H7 (cell line): ENCODE measurements around the gene CDH23. TPM values are rescaled to one million over a fixed set of nuclear protein-coding genes. Genes with fewer than 3 reads are reported as not detected.
A peak's percentile ranks its signal among the peaks of the same experiment; 100 is the strongest.
"Not testable (repeated sequence)": the region's sequence is repeated elsewhere in the genome, so short reads cannot be mapped to it uniquely, and the experiment has no call there.

Experiments used
- DNase-seq: peaks from one replicate; pipeline ENCODE4 v3.0.0; 2012
- H3K27me3 ChIP-seq: 2 replicates; pipeline ENCODE4 v1.6.0; 2011; ENCODE audit warnings: mild to moderate bottlenecking, low read length; ENCODE audit not compliant: control insufficient read depth, insufficient read depth
- H3K36me3 ChIP-seq: replicated peaks from 2 replicates; pipeline ENCODE4 v1.5.1; 2011; ENCODE audit warnings: low read length; ENCODE audit not compliant: control insufficient read depth, insufficient read depth
- H3K4me3 ChIP-seq: 2 replicates; pipeline ENCODE4 v1.5.1; 2011; ENCODE audit warnings: low read depth, mild to moderate bottlenecking, control low read depth, low read length, moderate library complexity; ENCODE audit not compliant: insufficient read depth
- total RNA-seq: library from RNA; depleted of rRNA; stranded (reverse); fragments of >200 nt; shearing (Covaris generic); gene quantifications from 2 replicates; pipeline ENCODE4 v1.2.3, GENCODE V29; 2014

Gene CDH23
- total RNA-seq, 1 experiment from 2014 or later = 4.5 TPM

DNA sequence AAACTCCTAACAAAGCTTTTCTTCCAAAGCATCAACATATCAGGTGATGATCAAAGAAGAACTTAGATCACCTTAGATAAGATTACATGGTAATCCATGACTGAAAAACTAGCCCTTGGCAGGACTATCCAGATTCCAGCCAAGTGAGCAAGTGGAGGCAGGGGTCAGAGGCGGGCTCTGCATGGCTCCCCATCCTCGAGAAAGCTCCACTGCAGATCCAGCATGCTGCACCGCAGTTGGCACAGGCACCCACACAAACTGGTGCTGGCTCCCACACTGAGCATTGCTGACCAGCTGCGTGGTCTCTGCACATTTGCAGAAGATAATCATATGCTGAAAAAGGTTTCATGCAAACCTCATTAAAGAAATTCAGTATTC, 444.2 kb downstream of the CDH23 start:
- H3K4me3 ChIP-seq = no peak overlapping the region
- H3K27me3 ChIP-seq = no peaks in the 10 kb centered on the region
- no peaks in the 10 kb centered on the region for H3K36me3 ChIP-seq
- DNase-seq = no peak

DNA sequence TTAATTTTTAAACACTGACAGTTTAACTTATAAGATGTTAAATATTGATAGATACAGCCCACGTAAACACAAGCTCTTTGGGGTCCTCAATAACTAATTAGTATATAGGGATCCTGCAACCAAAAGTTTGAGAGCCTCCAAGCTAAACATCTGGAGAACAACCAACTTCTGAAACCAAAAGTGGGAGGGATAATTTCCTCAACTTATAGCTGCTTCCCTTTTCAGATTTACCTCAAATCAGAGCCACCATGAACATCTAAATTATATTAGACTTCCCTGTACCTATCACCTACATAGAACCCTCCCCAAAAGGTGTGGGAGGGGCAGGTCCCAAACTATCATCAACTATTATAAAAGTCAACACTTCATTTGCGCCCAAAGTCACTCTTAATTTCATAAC, 445.7 kb downstream of the CDH23 start:
- H3K4me3 ChIP-seq = no peak overlapping the region
- H3K27me3 ChIP-seq = no peaks in the 10 kb centered on the region
- no peaks in the 10 kb centered on the region for H3K36me3 ChIP-seq
- DNase-seq = no peak

DNA sequence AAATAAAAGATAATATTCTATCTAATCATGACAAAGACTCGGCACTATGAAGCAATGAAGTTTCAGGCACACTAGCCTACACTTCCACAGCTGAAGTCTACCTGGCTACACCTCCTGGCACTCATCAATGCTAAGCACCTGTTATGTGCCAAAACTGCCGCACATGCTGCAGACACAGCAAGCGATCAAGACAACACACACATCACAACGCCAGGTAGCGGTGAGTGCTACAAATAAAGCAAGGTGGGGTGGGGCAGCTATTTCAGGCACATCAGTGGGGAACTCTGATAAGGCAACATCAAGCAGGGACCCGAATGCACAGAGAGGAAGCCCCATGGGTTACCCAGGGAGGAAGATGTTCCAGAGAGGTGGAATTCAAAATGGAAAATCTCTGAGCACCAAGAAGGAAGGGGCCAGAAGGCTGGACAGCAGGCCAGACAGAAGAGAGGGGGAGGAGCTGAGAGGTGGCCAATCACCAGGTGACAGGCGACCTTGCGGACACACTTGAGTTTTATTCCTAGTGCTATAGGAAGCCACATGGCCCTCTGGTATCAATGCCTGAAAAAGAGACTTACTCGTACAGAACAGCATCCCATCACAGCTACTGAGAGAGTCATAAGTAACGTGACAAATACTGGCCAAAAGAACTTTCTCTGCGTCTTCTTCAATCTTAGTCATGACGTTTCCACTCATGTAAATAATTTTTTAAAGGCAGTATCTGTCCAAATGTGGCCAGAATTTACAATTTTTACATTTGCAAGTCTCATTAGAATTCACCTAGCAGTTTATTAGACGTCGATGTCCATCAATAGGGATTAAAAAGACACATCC, 446.4 kb downstream of the CDH23 start:
- Histone ChIP-seq H3K36me3 (no peaks in the 10 kb centered on the region), H3K27me3 (no peaks in the 10 kb centered on the region), H3K4me3 (no peak overlapping the region)
- no peak for DNase-seq

DNA sequence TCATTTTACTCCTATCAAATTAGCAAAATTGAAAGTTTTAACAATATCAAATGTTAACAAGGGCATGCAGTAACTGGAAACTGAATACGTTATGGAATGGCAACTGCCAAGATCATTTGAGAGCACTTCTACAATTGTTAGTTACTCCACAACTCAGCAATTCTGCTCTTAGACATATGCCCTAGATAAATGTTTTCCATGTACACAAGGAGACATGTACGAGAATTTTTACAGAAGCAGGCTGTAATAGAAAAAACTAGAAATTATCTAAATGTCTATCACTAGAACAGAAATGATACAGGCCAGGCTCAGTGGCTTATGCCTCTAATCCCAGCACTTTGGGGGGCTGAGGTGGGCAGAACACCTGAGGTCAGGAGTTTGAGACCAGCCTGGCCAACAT, 447.4 kb downstream of the CDH23 start:
- DNase-seq = no peak
- no peak overlapping the region for H3K4me3 ChIP-seq
- no peaks in the 10 kb centered on the region for H3K36me3 ChIP-seq
- H3K27me3 ChIP-seq = no peaks in the 10 kb centered on the region

DNA sequence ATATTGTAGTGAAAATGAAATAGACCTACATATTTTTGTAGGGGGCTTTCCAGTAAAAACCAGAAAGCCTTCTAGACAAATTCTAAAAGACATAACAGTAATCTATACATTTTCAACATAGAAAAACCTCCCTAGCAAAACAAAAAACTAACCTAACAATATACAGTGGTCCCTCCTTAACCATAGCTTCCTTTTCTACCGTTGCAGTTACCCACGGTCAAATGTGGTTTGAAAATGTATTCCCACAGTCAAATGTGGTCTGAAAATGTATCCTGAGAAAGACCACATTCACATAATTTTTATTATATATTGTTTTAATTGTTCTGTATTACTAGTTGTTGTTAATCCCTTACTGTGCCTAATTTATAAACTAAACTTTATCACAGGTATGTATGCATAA, 448.0 kb downstream of the CDH23 start:
- Histone ChIP-seq H3K27me3 (no peaks in the 10 kb centered on the region), H3K36me3 (no peaks in the 10 kb centered on the region), H3K4me3 (no peak overlapping the region)
- no peak for DNase-seq

DNA sequence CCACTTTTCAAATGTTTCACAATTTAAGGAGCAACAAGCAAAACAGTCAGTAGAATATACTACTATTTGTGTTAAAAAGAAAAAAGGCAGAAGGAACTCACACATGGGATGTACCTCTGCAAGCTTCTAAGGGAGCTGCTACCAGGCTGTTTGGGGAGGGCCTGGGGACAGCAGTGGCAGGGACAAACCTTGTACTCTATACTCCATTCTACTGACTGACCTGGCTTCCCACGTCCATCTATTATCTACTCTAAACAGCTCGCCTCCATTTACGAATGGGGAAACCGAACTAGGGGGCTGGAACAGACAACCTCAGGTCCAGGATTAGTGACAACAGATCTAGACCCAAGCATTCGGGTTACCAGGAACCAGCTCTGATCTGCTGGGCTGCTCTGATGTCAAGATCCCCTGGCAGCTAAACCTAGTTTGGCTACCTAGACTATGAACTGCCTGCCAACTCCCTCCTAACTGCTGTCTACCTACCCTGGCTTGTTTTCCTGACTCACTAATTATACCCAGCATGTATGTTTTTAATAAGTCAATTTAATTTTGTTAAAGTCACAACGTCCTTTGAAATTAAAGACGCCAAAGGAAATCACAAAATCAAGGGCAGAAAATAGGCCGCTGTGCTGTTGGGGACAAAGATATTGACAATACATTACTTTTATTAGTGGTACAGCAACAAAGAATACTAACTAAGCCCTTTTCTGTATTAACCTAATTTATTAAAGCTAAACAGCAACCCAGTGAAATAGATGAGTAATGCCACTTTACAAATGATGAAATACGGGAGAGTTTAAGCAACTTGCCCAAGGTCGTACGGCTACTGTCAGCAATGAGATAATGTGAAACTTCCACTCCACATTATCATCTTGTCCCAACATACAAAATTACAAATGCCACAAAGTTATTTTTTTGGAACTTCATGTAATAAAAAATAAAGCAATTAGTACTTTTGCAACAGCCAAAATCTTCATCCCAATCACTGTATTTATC, 449.0 kb downstream of the CDH23 start:
- Histone ChIP-seq H3K36me3 (no peaks in the 10 kb centered on the region), H3K27me3 (no peaks in the 10 kb centered on the region), H3K4me3 (no peak overlapping the region)
- DNase-seq = no peak

DNA sequence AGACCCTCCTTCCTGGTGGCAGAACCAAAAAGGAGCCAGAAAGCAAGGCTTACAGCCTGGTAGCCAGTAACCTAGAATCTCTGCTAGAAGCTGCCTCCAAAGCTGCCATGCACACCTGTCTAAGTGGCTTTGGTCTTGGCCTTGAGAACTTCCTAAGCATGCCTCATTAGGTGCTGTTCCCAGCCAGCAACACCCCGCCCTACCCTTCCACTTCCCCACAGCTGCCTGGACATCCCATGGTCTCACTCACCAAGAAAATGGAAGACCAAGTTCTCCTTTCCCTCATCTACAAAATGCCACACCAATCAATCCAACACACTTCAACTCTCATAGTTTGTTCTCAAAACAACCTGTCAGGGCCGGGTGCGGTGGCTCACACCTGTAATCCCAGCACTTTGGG, 450.1 kb downstream of the CDH23 start:
- no peak for DNase-seq
- Histone ChIP-seq H3K27me3 (no peaks in the 10 kb centered on the region), H3K4me3 (no peak overlapping the region), H3K36me3 (no peaks in the 10 kb centered on the region)

DNA sequence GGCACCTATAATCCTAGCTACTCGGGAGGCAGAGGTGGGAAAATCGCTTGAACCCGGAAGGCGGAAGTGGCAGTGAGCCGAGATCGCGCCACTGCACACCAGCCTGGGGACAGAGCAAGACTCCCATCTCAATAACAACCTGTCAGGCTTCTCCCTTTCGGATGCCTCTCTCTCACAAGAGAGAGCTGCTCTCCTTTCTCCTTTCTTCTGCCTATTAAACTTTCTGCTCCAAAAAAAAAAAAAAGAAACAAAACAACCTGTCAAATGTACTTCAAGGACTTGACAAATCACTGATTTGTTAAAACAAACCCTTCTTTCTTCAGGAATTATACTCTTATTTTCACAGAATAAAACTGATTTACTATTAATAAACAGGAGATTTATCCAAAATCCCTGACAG, 450.7 kb downstream of the CDH23 start:
- Histone ChIP-seq H3K27me3 (no peaks in the 10 kb centered on the region), H3K4me3 (no peak overlapping the region), H3K36me3 (no peaks in the 10 kb centered on the region)
- no peak for DNase-seq

DNA sequence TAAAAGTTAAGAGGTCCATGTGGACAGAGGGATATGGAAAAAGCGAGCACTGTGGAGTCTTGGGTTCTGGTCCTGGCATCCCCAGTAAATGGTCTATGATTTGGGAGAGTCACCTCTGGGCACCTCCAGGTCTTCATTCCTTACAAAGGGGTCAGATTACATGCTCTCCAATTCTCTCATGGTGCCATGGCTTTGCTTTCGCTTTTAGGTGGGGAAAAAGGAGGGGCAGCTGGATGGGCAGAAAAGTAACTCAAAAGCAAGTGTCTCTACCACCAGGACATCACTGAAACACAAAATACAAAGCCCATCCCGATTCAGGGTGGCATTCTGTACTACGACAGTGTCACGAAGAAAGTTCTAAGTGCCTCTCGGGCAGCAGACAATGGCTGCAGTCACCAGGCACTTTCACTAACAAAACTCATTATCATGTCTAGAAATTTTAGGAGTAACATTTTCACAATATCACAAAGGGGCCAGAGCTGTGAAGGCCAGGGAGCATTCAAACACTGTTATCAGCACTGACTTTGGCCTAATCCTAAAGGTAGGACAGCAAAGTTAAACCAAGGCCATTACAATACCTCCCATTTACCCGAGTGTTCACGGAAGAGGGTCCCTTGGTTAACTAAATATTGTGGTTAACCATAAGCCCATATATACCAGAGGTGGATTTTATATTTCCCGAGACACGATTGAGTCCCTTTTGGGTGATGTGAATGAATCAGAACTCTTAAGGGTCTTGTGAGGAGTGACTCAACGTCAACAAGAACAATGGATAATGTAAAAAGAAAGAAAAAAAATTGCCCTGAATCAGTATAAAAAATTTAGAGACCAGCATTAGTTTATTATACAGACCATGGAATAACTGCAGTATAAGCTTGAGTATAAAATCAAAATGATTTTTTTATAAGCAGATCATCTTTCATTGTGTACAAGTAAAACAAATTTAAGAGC, 451.9 kb downstream of the CDH23 start:
- Histone ChIP-seq H3K27me3 (no peaks in the 10 kb centered on the region), H3K36me3 (no peaks in the 10 kb centered on the region), H3K4me3 (no peak overlapping the region)
- no peak for DNase-seq

DNA sequence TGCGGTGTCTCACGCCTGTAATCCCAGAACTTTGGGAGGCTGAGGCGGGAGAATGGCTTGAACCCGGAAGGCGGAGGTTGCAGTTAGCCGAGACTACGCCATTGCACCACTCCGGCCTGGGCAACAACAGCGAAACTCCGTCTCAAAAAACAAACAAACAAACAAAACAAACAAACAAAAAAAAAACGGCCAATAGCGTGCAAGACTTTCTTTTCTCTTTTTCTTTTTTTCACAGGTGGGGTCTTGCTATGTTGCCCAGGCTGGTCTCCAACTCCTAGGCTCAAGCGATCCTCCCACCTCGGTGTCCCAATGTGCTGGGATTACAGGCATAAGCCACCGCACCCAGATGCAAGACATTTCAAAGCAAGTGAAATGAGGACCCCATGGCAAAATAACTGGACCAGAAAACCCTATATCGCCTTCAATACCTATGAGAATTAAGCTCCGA, 452.8 kb downstream of the CDH23 start:
- no peak overlapping the region for H3K4me3 ChIP-seq
- no peaks in the 10 kb centered on the region for H3K27me3 ChIP-seq
- no peaks in the 10 kb centered on the region for H3K36me3 ChIP-seq
- DNase-seq = no peak

DNA sequence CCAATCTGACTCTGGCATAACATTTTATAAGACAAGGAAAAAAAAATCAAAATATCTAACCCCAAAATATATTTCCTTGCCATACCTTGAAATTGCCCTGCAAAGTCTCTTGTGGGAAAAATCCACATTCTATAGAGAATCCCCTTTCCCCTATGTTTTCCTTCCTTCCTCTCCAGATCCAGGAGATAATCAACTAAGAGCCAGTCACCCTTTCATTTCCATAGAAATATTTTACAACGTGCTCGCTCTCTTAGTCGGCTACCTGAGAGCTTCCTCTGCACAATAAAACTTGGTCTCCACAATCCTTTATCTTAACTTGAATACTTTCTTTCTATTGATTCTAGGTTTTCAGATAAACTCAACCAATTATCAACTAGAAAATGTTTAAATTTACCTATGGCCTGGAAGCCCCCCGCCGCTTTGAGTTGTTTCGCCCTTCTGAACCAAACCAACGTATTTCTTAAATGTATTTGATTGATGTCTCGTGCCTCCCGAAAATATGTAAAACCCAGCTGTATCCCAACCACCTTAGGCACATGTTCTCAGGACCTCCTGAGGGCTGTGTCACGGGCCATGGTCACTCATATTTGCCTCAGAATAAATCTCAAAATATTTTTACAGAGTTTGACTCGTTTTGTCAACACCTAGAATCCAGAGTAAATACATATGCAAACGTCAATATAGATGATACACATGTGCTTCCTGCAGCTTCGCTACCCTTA, 453.5 kb downstream of the CDH23 start:
- DNase-seq = no peak
- Histone ChIP-seq H3K36me3 (no peaks in the 10 kb centered on the region), H3K4me3 (peak overlapping the region; percentile 89), H3K27me3 (no peaks in the 10 kb centered on the region)

DNA sequence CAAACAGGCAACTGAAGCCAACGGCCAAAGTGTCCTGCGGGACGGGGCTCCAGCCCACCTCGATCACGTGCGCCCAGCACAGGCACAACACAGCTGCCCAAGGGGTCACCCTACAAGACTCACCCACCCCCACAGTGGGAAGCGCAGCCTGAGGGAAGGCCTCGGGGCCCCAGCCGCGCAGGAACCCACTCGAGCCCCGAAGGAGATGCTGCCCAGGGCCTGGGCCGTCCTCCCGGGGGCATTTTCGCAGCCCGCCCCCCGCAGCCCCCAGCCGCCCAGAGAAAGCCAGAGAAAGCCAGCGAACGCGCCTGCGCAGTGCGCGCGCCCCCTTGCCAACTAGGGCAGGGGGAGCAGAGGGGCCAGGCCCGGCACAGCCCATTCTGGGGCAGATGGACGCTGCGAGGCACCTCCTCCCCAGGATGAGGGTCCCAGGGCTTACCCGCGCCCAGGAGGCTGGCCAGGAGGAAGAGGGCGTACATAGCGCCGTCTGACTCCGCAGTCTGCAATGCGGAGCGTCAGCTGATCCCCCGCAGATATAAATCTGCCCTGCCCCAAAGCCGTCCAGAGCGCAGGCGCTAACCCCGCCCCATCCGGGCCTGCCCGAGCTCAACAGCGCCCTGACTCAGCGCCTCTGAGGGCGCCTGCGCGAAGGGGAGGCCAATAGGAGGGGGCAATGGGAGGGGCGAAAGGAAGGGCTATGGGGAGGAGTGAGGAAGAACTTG, 454.2 kb downstream of the CDH23 start, which contains the start of gene PSAP:
Gene PSAP (minus strand): TSS at position 509 of the 722 bp plus-strand sequence. CDS start 30 bp downstream, at position 479.
- Histone ChIP-seq H3K27me3 (no peaks in the 10 kb centered on the region), H3K4me3 (peak within 1 kb of the TSS; percentile 89), H3K36me3 (no peaks in the 10 kb centered on the region)
- DNase-seq = peak; percentile 100

DNA sequence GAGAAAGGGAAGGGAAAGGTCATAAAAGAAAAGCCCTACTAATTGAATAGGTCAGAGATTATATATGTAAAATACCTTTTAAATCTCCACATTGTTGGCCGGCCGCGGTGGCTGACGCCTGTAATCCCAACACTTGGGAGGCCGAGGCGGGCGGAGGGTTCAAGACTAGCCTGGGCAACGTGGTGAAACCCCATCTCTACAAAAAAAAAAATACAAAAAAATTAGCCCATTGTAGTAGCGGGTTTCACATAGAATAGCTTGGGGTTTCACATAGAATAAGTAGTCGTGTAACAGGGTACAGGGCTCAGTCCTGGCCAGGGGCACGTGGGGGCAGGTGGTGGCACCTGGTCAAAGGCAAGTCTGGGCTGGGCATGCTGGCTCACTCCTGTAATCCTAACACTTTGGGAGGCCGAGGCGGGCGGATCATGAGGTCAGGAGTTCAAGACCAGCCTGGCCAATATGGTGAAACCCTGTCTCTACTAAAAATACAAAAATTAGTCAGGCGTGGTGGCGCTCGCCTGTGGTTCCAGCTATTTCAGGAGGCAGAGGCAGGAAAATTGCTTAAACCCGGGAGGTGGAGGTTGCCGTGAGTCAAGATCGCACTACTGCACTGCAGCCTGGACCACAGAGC, 454.9 kb downstream of the CDH23 start:
- H3K4me3 ChIP-seq = peak overlapping the region; percentile 12
- not testable (repeated sequence) for H3K27me3 ChIP-seq, H3K36me3 ChIP-seq, DNase-seq
